B cell (primary cell): ENCODE data around the gene ALKBH4.

Experiments
- EZH2 ChIP-seq: IDR thresholded peaks from 2 replicates; pipeline ENCODE4 v1.6.1; 2012; ENCODE audit warnings: borderline replicate concordance, low read depth, mild to moderate bottlenecking, moderate library complexity, low read length; ENCODE audit not compliant: insufficient read depth, poor library complexity, severe bottlenecking
- TF ChIP-seq, protein P1 (sequence below): fragments of 200-600 bp; IDR thresholded peaks from one replicate; pipeline ENCODE4 v1.8.0; 2022; ENCODE audit warnings: antibody characterized with exemption, mild to moderate bottlenecking

DNA sequence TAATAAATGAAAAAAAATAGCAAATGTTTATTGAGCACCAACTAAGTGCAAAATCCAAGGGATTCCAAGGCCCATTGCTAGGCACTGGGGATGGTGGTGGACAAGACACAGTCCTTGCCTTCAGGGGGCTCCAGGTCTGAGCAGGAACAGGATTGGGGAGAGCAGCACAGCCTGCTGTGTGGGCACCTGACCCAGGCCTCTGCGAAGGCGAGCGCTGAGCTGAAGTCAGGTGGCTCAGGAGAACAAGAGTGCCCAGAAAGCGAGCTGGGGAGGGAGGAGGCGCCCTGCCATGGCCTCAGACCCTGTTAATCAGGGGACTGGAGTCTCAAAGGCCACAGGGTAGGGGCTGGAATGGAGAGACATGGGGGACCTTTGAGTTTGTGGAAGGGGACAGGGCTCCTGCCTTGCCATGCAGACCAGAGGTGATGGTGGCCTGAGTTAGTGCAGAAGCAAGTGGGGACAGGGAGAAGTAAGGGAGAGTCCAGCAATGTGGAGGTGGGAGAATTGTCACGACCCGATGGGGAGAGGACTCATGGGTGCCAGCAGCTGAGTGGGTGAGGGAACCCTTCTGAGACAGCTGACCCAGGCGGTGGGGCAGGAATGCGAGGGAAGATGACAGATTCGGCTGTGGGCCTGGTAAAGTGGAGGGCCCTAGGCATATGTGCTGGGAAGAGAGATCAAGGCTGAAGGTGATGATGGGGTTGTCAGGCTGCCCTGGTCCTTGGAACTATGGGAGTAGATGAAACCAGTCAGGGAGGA, 35.3 kb downstream of the ALKBH4 start:
- TF ChIP-seq, protein P1, sequence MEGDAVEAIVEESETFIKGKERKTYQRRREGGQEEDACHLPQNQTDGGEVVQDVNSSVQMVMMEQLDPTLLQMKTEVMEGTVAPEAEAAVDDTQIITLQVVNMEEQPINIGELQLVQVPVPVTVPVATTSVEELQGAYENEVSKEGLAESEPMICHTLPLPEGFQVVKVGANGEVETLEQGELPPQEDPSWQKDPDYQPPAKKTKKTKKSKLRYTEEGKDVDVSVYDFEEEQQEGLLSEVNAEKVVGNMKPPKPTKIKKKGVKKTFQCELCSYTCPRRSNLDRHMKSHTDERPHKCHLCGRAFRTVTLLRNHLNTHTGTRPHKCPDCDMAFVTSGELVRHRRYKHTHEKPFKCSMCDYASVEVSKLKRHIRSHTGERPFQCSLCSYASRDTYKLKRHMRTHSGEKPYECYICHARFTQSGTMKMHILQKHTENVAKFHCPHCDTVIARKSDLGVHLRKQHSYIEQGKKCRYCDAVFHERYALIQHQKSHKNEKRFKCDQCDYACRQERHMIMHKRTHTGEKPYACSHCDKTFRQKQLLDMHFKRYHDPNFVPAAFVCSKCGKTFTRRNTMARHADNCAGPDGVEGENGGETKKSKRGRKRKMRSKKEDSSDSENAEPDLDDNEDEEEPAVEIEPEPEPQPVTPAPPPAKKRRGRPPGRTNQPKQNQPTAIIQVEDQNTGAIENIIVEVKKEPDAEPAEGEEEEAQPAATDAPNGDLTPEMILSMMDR, result no peak
- TF ChIP-seq EZH2, result no peak
